Subcutaneous adipose tissue (tissue), 4 donors: ENCODE measurements around the gene LAMTOR4. TPM values are rescaled to one million over a fixed set of nuclear protein-coding genes. Genes with fewer than 3 reads are reported as not detected.

Experiments used
- total RNA-seq, 4 donors: library from RNA; depleted of rRNA; stranded (reverse); fragments of >200 nt; gene quantifications; one replicate each; pipeline ENCODE4 v1.1.0, GENCODE V29; 2016
- TF ChIP-seq, protein P1 (sequence below): fragments of 450-650 bp; IDR thresholded peaks from one replicate; pipeline ENCODE4 v1.5.1; 2016; ENCODE audit warnings: low read depth, mild to moderate bottlenecking, control low read depth, antibody characterized with exemption, moderate library complexity

LAMTOR4 gene
- total RNA-seq = 100 to 1,000 TPM; 142 to 268 (median 250) TPM

DNA sequence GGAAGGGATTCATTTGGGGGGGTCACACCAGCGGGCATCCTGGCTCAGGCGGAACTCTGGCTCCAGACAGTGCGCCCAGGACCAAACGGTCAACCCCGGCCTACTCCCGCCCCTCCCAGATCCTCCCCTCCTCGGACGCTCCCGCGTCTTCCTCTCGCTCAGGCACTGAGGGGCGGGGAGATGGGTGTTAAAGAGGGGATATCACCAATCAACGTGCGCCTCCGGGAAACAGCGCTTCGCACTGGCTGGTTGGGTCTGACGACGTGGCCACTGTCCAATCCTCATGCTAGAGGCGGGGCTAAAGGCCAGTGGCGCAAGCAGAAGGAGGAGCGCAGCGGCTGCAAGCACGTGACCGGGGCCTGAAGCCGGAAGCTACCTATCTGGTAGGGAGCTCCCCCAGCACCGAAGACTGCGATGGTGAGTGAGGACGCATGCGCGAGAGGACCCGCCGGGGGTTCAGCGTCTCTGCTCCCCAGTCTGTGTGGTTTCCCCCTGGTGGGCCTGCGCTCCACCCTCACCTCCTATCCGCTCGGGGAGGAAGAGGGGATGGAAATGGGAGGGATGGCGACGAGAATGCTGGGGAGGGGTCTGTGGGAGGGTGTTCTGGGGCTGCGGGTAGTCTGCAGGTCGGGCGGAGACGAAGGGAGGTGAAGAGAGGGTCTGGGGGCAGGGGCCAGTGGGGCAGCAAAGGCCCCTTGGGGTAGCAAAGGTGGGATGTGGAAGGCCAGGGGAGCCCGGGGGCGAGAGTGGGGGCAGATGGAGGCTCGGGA, at the start of gene LAMTOR4:
LAMTOR4 (plus strand) TSS at position 360 of the 770 bp plus-strand sequence; CDS start at position 415, 55 bp downstream.
- TF ChIP-seq, protein P1, sequence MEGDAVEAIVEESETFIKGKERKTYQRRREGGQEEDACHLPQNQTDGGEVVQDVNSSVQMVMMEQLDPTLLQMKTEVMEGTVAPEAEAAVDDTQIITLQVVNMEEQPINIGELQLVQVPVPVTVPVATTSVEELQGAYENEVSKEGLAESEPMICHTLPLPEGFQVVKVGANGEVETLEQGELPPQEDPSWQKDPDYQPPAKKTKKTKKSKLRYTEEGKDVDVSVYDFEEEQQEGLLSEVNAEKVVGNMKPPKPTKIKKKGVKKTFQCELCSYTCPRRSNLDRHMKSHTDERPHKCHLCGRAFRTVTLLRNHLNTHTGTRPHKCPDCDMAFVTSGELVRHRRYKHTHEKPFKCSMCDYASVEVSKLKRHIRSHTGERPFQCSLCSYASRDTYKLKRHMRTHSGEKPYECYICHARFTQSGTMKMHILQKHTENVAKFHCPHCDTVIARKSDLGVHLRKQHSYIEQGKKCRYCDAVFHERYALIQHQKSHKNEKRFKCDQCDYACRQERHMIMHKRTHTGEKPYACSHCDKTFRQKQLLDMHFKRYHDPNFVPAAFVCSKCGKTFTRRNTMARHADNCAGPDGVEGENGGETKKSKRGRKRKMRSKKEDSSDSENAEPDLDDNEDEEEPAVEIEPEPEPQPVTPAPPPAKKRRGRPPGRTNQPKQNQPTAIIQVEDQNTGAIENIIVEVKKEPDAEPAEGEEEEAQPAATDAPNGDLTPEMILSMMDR = no peak

DNA sequence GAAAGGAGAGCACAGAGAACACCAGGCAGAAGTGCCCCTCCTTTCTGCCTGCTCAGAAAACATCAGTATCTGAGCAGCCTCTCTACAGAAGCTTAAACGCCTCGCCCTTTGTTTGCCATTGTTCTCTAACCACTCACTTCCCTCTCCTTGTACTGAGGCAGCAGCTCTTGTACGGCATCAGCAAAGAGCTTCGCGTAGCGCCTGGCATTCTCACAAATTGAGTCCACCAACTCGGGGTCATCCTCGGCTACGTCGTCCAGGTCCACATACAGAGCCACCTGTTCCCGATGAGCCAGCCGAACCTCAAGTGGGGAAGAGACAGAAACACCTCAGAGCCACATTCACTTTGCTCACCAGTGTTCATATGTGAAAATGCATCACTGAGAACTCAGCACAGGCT, 49.3 kb upstream of the LAMTOR4 start:
- TF ChIP-seq, protein P1 = no peak

DNA sequence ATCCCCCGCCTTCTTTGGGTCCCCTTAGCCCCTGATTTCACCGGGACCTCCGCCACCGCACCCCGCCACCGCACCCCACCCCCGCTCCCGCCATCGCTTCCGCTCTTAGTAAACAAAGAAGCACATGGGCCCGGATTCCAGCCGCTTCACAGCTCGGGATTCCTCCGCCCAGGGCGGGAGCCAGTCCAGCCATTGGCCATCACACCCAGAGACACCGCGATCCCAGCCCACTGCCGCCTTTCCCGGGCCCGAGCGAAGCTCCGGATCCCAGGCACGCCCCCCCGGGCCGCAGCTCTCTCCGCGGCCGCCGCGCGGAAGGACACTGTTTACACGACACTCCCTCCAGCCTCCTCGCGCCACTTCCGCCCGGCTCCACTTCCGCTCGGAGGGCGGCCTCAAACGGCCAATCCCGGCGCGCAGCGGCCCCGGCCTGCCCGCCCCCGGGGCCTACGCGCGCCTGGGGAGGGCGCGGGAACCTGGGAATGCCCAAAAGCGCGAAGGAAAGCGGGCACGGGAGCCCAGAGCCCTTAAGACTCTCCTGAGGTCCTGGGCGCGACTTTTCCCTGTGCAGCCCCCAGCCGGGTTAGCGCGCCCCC, 48.2 kb upstream of the LAMTOR4 start:
- TF ChIP-seq, protein P1 = no peak

DNA sequence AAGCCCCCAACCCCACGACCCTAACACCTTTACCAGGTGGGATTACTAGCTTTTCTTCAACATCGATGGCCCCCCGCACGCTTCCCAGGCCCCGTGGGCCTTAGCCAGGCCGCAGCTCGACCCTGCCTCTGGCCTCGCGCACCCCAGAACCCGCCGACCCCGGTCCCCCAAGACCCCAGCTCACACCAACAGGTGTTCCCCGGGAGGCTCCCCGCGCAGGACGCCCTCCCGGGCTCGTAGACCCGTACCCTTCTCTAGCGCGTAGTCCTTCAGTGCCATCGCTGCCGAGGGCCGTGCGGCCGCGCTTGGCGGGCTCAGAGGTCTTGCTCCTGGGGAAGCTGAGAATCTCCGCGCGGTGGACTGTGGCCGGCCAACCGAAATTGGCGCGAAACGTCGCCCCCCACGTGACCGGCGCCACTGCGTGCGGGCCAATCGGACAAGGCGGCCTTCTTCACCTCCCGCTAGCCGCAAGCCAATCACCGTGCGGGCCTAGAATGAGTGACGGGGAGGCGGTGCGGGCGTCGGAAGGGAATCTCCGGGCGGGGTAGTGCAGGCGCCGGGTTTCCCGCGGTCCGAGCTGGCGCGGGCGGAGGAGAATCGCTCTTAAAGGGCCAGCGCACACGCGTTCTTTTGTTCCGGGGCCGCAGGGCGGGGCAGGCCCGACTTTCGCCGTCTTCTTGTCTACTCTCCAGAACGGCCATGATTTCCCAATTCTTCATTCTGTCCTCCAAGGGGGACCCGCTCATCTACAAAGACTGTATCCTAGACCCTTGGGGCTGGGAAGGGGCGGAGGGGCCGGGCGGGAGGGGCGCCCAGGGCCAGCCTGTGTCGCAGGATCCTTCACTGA, 47.5 kb upstream of the LAMTOR4 start, which contains the start of the genes AP4M1 and MCM7:
AP4M1 (plus strand) TSS at position 628 of the 847 bp plus-strand sequence; CDS start at position 700, 72 bp downstream.
MCM7 (minus strand) TSS at position 382 of the 847 bp plus-strand sequence; CDS start at position 279, 103 bp downstream.
- TF ChIP-seq, protein P1 = no peak

- TF ChIP-seq, protein P1 = no peak
Observed at GRCh38 chr7:100102950-100103840, 45.5 kb upstream of the LAMTOR4 start.

- TF ChIP-seq, protein P1 = no peak
Observed at GRCh38 chr7:100105534-100105933, 43.2 kb upstream of the LAMTOR4 start.
